GM23338 (cell line): ENCODE data around the gene PDXK. TPM values are rescaled to one million over a fixed set of nuclear protein-coding genes. Genes with fewer than 3 reads are reported as not detected.

Experiments used
- ATAC-seq: fragments of 200-7000 bp; cut with Tn5 transposase; 3 replicates; pipeline ENCODE4 v1.9.1; 2020
- DNase-seq: peaks from one replicate; pipeline ENCODE4 v3.0.0-alpha.2; 2015; ENCODE audit warnings: low spot score
- H2AFZ ChIP-seq: fragments of 200-600 bp; sonication (generic); 2 replicates; pipeline ENCODE4 v1.8.0; 2016; ENCODE audit warnings: antibody characterized with exemption, mild to moderate bottlenecking, moderate library complexity
- H3F3A ChIP-seq: fragments of 200-600 bp; sonication (generic); replicated peaks from 2 replicates; pipeline ENCODE4 v1.8.0; 2017; ENCODE audit warnings: antibody characterized with exemption, mixed run types, low read depth
- H3K27ac ChIP-seq: fragments of 200-600 bp; sonication (generic); 2 replicates; pipeline ENCODE4 v1.6.1; 2016; ENCODE audit warnings: low read depth
- H3K27me3 ChIP-seq: fragments of 200-600 bp; sonication (generic); 2 replicates; pipeline ENCODE4 v1.8.0; 2016; ENCODE audit warnings: mild to moderate bottlenecking, mixed run types, moderate library complexity; ENCODE audit not compliant: insufficient read depth
- H3K36me3 ChIP-seq: fragments of 200-600 bp; sonication (generic); 2 replicates; pipeline ENCODE4 v1.8.0; 2016; ENCODE audit warnings: mild to moderate bottlenecking; ENCODE audit not compliant: insufficient read depth
- H3K4me1 ChIP-seq: fragments of 200-600 bp; sonication (generic); 2 replicates; pipeline ENCODE4 v1.8.0; 2016; ENCODE audit warnings: mild to moderate bottlenecking, moderate library complexity; ENCODE audit not compliant: insufficient read depth
- H3K4me2 ChIP-seq: fragments of 200-600 bp; sonication (generic); 2 replicates; pipeline ENCODE4 v1.7.1; 2017; ENCODE audit warnings: mixed run types
- H3K4me3 ChIP-seq: fragments of 200-600 bp; sonication (generic); 2 replicates; pipeline ENCODE4 v1.6.1; 2016; ENCODE audit warnings: mixed run types
- H3K79me2 ChIP-seq: fragments of 200-600 bp; sonication (generic); replicated peaks from 2 replicates; pipeline ENCODE4 v1.8.0; 2017; ENCODE audit warnings: mild to moderate bottlenecking; ENCODE audit not compliant: insufficient read depth
- H3K9me2 ChIP-seq: fragments of 200-600 bp; sonication (generic); 2 replicates; pipeline ENCODE4 v1.8.0; 2017; ENCODE audit not compliant: insufficient read depth
- H4K20me1 ChIP-seq: fragments of 200-600 bp; sonication (generic); replicated peaks from 2 replicates; pipeline ENCODE4 v1.8.0; 2017; ENCODE audit warnings: mild to moderate bottlenecking; ENCODE audit not compliant: insufficient read depth
- H3K27ac Mint-ChIP-seq: 2 replicates; pipeline ENCODE4 v1.8.0; 2020; ENCODE audit warnings: inconsistent platforms, mild to moderate bottlenecking, moderate library complexity, mixed read lengths
- H3K27me3 Mint-ChIP-seq: 3 replicates; pipeline ENCODE4 v1.8.0; 2022; ENCODE audit warnings: low read depth, mild to moderate bottlenecking, moderate library complexity, mixed read lengths, inconsistent platforms; ENCODE audit not compliant: insufficient read depth, poor library complexity
- H3K36me3 Mint-ChIP-seq: 3 replicates; pipeline ENCODE4 v1.8.0; 2021; ENCODE audit warnings: low read depth, mild to moderate bottlenecking, inconsistent platforms, moderate library complexity, mixed read lengths
- H3K4me1 Mint-ChIP-seq: 3 replicates; pipeline ENCODE4 v1.8.0; 2020; ENCODE audit warnings: mild to moderate bottlenecking, inconsistent platforms, mixed read lengths
- H3K4me3 Mint-ChIP-seq: 3 replicates; pipeline ENCODE4 v1.8.0; 2021; ENCODE audit warnings: moderate library complexity, mild to moderate bottlenecking, inconsistent platforms, mixed read lengths
- H3K9me3 Mint-ChIP-seq: 3 replicates; pipeline ENCODE4 v1.8.0; 2020; ENCODE audit warnings: moderate library complexity, mild to moderate bottlenecking, inconsistent platforms, mixed read lengths
- REST ChIP-seq: IDR thresholded peaks from one replicate; pipeline ENCODE4 v1.6.1; 2018; ENCODE audit warnings: antibody characterized with exemption; ENCODE audit not compliant: unreplicated experiment
- ZNF331 ChIP-seq: fragments of 250-450 bp; sonication (Bioruptor Pico); IDR thresholded peaks from 2 replicates; pipeline ENCODE4 v1.5.0; 2020; ENCODE audit warnings: low read depth, mild to moderate bottlenecking, moderate library complexity
- polyA plus RNA-seq: library from polyadenylated mRNA; unstranded; fragments of >200 nt; fragmentation: Nextera tagmentation; extraction: Ambion mirVana; gene quantifications from 2 replicates; pipeline ENCODE4 v1.2.1, GENCODE V29; 2016
- total RNA-seq: library from RNA; depleted of rRNA; stranded (reverse); fragments of >200 nt; shearing (Covaris generic); gene quantifications from 2 replicates; pipeline ENCODE4 v1.2.3, GENCODE V29; 2014
- TF ChIP-seq, protein P1 (sequence below): IDR thresholded peaks from 2 replicates; pipeline ENCODE4 v1.6.1; 2016; ENCODE audit warnings: antibody characterized with exemption

The PDXK gene
- total and polyA plus RNA-seq, 2 experiments from 2014 or later = 53.2 to 66.3 TPM

- no peak for TF ChIP-seq REST
- TF ChIP-seq, protein P1, sequence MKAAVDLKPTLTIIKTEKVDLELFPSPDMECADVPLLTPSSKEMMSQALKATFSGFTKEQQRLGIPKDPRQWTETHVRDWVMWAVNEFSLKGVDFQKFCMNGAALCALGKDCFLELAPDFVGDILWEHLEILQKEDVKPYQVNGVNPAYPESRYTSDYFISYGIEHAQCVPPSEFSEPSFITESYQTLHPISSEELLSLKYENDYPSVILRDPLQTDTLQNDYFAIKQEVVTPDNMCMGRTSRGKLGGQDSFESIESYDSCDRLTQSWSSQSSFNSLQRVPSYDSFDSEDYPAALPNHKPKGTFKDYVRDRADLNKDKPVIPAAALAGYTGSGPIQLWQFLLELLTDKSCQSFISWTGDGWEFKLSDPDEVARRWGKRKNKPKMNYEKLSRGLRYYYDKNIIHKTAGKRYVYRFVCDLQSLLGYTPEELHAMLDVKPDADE = no peak
Observed at GRCh38 chr21:43779660-43780059, 60.7 kb downstream of the PDXK start (continued).

DNA sequence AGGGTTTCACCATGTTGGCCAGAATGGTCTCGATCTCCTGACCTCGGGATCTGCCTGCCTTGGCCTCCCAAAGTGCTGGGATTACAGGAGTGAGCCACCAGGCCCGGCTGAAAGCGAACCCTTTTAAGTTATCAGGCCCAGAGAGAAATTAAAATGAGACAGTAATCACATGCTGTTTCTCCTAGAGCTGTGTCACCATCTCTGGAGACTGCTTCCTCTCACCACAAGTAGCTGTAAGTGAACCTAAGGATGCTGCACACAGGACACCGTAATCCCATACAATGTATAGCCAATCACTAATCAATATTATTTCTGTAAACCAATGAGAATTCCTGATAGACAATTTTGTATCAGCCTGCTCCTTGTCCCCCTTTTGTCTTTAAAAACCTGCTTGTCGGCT, 62.9 kb downstream of the PDXK start:
- DNase-seq = no peak
- peaks cover 13% of the 10 kb centered on the region for H3K4me1 Mint-ChIP-seq
- no peak overlapping the region for H3K27ac Mint-ChIP-seq

More for the DNA sequence above, 62.9 kb downstream of the PDXK start:
- Histone ChIP-seq H2AFZ (no peak overlapping the region), H3K4me2 (no peak overlapping the region), H3K9me2 (no peaks in the 10 kb centered on the region), H3K27ac (no peak overlapping the region), H3K27me3 (no peaks in the 10 kb centered on the region), H3F3A (peaks cover 4% of the 10 kb centered on the region; the same call in 1 of the 2 replicates), H3K4me1 (no peaks in the 10 kb centered on the region; the same call in 1 of the 2 replicates), H3K4me3 (no peak overlapping the region), H3K79me2 (no peaks in the 10 kb centered on the region), H3K36me3 (no peaks in the 10 kb centered on the region), H4K20me1 (no peaks in the 10 kb centered on the region)
- no peak for TF ChIP-seq ZNF331 (CRISPR knock-in tag)
- TF ChIP-seq REST = no peak
- Mint-ChIP-seq H3K27me3 (peaks cover 17% of the 10 kb centered on the region), H3K9me3 (peaks cover 3% of the 10 kb centered on the region; the same call in 2 of the 3 replicates), H3K36me3 (no peaks in the 10 kb centered on the region; the same call in 2 of the 3 replicates), H3K4me3 (no peak overlapping the region)
- ATAC-seq = no peak
